HG03280 (cell line): ENCODE measurements around the gene TBC1D1.

Experiments
- ATAC-seq: cut with Tn5 transposase; IDR thresholded peaks from one replicate; pipeline ENCODE4 v1.9.1; 2021; ENCODE audit warnings: mild to moderate bottlenecking, moderate library complexity; ENCODE audit not compliant: unreplicated experiment

The TBC1D1 gene

GRCh38 chr4:38072578-38072977 is 181.7 kb downstream of the TBC1D1 start:
- no peak for ATAC-seq

- ATAC-seq, result no peak
Observed at GRCh38 chr4:38073596-38074234, 182.8 kb downstream of the TBC1D1 start.

DNA sequence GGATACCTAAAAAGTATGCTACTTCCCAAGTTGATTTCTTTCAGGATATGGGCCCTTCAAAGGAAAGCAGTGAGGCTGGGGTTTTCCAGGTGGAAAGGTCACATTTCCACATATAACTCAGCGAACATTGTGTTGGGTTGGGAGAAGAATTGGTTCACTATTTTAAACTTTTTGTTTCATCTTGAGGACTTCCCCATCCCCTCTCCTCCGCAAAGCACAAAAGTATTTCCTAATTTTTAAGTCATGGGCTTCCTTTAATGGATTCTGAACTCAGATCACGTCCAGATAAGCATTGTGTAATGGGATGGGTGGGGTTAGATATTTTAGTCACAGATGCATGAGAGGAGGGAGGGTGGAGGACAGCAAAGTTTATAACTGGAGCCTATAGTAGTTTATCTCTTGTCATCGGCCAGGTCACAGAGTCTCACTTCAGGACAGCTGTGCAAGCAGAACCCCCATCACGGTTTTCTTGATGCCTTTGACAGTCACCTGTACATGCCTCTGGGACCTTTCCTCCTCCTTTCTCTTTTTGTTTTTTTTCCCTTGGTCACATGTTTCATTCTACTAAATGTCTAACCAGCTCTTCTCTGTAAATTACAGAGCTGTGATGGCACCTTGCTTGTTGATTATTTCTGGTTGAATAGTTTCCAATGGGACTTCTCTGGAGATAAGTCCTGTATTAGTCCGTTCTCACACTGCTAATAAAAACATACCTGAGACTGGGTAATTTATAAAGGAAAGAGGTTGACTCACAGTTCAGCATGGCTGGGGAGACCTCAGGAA is 184.7 kb downstream of the TBC1D1 start:
- ATAC-seq, result peak; percentile 42

- peak; percentile 22 for ATAC-seq
Observed at GRCh38 chr4:38076153-38076669, 185.3 kb downstream of the TBC1D1 start.

- ATAC-seq, result no peak
Observed at GRCh38 chr4:38077791-38078489, 187.1 kb downstream of the TBC1D1 start.

- ATAC-seq, result no peak
Observed at GRCh38 chr4:38078590-38079421, 187.9 kb downstream of the TBC1D1 start.

DNA sequence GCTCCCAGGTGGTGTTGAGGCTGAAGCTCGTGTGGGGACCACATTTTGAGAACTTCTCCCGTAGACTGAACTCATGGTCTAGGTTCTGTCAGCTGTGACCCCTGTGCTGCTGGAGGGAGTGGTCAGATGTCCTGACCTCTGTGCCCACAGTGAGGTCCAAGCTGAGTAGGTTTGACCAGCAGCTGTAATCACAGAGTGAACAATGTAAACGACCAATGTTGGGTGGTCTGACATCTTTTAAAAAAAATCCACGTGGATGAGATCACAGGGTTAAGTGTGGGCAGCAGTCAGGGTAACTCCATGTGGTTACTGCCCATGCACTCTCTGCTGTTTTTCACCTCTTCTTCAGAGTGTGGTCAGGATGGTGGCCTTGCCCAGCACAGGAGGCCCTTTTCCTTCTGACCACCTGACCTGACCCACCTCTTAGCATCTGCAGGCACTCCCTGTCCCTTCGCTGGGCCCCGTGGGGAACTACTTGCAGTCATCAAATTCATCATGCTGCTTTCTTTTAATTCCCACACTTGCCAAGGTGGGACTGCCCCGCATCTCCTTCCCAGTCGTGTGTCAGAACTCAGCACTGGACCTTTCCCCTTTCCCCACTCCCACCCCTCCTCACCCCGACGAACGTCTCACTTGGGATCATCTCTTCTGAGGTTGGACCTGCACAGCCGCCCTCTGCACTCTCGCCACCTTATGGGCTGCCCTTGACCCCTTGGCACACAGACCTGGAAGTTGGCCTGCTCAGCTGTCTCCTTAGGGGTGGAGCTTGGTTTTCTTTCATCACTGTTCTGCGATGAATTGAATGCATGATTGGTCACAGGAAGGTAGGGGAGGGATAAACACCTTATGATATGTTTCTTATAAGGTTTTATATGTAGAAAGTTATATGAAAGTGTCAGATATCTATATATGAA is 189.4 kb downstream of the TBC1D1 start:
- no peak for ATAC-seq

- no peak for ATAC-seq
Observed at GRCh38 chr4:38082021-38082420, 191.1 kb downstream of the TBC1D1 start.

GRCh38 chr4:38082424-38083385 is 191.8 kb downstream of the TBC1D1 start:
- ATAC-seq, result no peak

DNA sequence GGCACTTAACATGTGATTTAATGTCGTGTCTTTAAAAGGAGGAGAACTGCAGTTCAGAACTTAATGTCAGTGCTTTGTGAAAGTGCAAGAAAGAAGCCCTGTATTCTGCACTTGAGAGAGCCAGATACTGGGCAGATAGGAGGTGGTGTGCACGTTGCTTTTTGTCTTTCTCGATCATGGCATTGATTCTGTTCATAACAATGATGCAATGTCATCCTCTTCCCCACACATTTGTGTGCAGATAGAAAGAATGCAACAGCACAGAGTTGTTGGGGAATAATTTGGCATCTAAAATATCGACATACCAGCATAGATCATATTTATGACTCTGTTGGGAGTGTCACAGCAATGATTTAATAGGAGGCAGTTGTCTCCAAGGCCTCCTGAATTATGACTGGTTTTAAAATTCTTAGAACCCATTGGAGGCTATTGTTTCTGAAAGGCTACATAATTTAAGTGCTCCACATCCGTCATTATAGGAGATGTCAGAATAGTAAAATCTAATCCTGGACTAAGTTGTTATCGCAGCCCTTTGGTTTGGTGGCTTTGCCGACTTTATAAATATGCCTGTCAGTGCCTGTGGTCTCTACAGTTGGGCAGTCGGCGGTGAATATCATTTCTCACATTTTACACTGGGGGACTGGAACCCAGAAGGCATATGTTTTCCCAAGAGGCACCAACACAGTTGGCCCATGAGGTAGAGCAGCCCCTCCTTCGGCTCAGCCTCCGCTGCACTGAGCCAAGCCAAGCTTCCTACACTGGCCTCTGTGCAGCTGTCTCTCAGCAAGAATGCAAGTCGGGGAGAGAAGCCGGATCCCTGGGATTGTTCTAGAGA is 194.2 kb downstream of the TBC1D1 start:
- ATAC-seq, result no peak

- ATAC-seq, result no peak
Observed at GRCh38 chr4:38085751-38086150, 194.9 kb downstream of the TBC1D1 start.

DNA sequence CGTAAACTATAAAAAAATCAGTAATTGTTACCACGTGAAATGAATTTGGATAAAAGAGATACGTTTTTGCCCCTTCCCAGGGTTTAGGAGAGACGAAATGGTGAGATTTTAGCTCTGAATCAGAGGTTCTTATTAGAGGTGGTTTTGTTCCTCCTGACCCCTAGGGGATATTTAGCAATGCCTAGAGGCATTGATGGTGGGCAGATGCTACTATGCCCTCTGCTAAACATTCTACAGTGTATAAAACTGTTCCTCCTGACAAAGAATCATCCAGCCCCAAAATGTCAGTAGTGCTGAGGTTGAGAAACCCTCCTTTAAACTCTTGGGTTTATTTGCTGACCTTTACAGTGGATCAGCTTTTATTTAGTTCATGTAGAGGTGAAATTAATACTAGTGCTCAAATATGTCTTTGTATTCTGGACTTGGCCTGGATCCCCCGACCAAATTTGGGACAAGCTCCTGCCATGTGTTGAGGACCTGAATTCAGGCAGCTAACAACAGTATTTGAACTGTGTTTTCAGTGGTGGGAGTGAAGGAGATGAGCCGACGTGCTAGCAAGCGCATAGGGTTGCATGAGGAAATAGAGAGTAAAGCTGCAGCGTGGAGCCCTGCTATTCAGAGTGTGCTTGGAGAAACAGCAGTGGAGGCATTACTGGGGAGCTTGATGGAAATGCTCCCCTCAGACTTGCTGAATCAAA is 195.4 kb downstream of the TBC1D1 start:
- no peak for ATAC-seq

- ATAC-seq, result no peak
Observed at GRCh38 chr4:38086849-38087226, 196.0 kb downstream of the TBC1D1 start.

DNA sequence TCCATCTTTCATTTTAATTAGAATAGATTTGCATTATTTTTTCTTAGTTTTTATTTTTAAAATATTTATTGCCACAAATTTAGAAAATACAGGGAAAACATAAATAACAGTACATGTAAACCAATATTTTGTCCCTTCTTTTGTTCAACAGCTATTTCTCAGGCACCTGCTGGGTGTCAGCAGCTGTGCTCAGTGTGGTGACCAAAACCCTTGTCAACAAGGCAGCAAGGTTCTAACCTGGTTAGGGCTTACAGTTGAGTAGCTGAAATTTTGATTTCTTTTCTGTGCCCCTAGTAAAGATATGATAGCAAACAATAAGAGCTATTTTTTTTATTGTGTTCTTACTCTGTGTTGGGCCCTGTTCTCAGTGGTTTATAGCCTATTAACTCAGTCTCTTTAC is 197.4 kb downstream of the TBC1D1 start:
- ATAC-seq, result no peak

DNA sequence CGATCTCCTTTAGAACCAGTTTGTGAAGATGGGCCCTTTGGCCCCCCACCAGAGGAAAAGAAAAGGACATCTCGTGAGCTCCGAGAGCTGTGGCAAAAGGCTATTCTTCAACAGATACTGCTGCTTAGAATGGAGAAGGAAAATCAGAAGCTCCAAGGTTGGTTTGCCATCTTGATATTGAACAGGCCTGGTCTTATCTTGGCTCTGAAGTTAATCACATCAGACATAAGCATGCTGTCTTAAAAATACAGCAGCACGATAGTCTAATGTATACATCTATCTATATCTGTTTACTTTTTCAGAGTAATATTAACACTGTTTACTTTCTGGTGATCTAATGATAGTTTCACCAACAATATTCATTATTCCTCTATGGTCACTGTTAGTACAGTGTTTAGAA is 199.1 kb downstream of the TBC1D1 start:
- no peak for ATAC-seq

DNA sequence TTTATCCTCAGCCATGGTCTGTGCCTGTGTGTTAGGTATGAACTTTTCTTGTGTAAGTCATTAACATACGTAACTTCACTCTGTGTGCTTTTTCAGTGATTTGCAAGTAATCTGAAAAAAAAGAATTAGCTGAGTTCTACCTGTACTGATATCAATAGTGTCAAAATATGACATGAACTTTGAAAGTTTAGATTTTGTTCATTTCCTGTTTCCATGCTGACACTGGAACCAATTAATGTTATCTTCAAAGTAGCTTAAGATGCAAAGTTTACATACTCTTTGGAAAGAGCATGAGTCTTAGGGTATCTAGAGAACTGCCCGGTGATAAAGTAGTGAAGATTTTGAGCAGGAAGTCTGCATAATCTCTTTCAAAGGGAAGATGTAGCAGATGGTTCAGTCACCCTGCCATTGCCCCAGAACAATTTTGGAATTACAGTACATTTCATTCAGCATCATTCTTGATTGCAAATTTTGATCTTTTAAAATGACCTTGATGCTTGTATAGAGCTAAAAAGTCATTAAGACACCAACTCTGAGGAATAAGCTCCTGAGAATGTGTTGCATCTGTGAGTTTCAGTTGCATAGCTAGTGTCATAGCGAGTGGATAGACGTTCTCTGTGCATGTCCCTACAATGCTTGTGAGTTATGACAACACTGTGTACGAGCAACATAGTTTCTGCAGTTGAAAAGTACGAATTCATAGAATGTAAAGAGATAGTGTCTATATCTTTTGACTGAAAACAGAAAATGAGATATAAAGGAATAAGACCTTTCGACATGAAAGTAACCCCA is 199.8 kb downstream of the TBC1D1 start:
- no peak for ATAC-seq
